Activated CD4-positive, alpha-beta T cell treated with anti-CD3 and anti-CD28 coated beads, Interleukin-2, Interleukin-4, amounts not matched to agents 100 ng/mL and 50 ng/mL, durations not matched to agents 16 hours and 8 hours (primary cell): Measurements from ENCODE around the gene IL20RB.
"Not testable (repeated sequence)": the region's sequence is repeated elsewhere in the genome, so short reads cannot be mapped to it uniquely, and the experiment has no call there.

Experiments used
- DNase-seq: peaks from one replicate; pipeline ENCODE4 v3.0.0-alpha.2; 2020; ENCODE audit warnings: low spot score

Gene IL20RB

GRCh38 chr3:136946978-136947377 lies 10.8 kb upstream of the IL20RB start:
- DNase-seq: no peak

DNA sequence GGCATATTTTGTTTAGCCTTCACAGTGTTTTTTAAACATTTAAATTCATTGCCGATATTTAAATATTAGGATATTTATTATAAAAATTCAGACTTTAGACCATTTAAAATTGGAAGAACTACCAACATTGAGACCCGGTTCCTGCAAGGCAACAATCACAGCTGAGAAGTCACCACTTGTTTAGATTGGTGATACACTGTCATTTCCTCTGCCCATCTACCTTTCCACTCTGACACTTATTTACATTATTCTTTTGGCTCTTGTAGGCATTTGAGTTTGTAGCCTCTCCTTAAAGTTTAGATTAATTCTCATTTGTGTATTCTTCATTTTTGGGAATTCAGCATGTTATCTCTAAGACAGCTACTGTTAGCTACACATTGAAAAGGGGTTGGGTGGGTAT lies 10.3 kb upstream of the IL20RB start:
- DNase-seq: no peak

DNA sequence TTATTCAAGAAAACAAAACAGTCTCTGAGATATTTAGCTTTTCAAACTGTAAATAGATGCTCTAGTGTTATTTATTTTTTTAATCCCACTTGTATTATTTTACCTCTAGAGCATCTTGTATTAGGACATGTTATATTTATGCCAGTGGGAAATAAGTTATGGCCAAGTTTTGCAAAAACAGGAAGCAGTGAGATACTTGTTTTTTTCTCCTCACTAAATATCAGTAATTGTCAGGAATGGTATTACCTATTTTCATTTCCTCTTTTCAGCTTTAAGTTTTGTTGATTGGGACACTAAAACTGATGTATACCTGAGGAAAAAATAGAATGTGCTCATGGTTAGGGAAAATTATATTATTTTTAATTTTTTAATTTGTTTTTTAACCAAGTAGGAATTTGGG lies 8.6 kb upstream of the IL20RB start:
- DNase-seq: no peak

GRCh38 chr3:136949708-136950107 lies 8.1 kb upstream of the IL20RB start:
- no peak for DNase-seq

DNA sequence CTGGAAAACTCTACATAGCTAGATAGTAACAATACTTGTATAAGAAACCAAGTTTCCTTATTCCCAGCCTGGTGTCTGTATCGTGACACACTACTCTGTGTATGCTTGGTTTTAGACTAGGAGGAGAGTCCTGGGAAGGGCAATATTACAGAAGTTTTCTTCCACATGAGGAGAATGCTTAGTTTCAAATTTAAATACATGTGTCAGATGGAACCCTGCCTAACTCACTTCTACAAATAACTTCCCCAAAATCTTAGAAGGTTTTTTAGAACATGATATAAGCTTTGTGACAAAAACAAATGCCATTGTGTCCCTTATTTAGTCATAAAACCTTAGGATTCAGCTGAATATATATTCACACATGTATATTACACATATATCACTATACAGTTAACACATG lies 7.2 kb upstream of the IL20RB start:
- no peak for DNase-seq

DNA sequence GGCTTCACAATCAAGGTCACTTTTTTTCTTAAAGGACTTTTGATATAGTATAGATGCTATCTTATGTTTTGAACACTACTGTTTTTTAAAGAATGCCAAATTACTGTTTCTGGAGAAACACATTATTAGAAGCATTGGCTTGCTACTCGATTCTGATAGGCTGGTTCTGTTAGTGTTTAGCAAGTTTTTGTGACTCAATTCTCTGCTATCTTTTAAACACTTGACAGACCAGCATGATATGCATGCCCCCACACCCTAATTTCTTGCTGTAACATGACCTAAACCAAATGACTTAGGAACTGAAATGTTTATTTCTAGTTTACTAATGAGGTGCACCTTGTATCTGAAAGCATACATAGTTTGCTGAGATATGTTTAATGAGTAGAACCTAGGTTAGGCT lies 5.5 kb upstream of the IL20RB start:
- no peak for DNase-seq

DNA sequence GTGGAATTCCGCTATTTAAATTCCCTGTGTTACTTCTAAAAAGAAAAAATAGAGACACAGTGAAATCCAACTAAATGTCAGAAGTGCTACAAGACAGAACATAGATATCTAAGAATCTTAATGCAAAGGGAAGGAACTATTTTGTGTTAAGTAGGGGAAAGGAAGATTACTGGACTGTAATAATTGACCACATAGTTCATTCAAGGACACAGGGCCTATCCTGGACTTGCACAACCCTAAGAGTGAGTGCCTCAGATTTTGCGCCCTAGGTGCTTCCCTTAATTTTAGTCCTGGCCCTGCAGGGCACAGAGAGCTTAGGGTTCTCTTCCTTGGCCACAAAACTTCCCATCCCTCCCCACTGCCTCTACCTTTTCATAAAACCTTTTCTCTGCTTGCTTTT lies 3.5 kb upstream of the IL20RB start:
- DNase-seq: no peak

DNA sequence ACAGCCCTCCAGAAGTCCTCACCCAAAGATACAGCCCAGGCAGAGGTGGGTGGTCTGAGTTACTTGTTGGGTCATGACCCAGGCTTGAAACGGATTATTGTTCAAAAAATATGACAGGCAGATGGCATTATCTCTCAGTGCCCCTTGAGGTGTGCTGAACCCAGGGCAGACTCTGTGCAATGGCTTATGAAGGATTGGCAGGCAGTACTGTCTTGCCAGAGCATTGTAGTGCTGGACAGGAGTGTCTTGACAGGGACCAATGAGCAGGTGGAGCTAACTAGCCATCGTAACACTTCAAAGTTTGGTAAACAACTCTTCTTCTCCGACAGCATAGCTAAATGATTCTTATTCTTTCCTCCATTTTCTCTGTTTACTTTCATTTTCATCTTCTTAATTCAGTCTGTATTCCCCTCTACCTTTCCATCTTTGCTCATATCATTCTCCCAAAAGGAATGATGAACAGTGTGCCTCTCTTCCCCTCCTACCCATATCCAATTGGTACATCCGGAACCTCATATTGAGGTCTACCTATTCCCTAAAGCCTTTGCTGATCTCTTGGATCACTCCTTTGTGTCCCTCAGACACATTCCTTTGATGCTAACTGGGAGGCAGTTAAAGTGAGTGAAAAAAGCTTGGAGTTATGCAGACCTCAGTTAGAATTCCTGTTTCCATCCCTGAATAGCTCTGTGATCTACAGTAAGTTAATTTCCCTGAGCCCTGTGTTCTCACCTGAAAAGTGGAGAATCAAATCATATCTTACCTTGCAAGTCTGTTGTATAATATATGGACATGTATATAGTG lies 2.6 kb upstream of the IL20RB start:
- DNase-seq: no peak

DNA sequence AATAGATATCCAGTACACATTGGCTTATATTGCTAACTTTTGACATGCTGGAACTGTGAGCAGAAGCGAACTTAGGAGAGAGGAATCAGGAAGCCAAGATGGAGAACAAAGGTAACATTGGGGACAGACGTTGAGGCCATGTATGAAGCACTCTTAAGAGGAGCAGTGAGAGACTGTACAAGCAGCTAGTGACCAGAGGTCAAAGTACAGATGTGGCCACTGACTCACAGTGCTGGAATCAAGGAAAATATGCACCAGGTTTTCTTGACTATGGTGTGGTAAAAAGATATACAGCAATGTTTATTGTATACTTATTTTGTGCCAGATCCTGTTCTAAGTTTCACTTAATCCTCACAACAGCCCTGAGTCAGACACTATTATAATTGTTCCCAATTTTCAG lies 2.0 kb upstream of the IL20RB start:
- no peak for DNase-seq

GRCh38 chr3:136956971-136957370 lies 812 bp upstream of the IL20RB start:
- DNase-seq: no peak

DNA sequence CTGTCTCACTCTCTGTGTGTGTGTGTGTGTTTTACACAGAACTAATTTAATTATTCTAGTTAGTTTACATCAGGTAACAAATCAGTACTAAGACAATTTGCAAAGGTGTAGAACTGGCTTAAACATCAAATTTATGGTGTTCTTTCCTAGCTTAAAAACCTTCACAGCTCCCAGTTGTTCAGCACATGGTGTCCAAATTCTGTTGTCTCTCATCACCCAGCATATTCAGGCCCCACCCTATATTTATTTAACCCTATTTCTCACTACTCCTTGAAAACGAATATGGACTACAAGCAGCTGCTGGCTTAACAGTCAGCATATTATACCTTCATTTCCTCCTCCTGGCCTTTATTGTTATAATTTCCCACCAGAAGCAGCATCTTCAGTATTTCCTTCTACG lies 1.2 kb downstream of the IL20RB start:
- DNase-seq: no peak

DNA sequence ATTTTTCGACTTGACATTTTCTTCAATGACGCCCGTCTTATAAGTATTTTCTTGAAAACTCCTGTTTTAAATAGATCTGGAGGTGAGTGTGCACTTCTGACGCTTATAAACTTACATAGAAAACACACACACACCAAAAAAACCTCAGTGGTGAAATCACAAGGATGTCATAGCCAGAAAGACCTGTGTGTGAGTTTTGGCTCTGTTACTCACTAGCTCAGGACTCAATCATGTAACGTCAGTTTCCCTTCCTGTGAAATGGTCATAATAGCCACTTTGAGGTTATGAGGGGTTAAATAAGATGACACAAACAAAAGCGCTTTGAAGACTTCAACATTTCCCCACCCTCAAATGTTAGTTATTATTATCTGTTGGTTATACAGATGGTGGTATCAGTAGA lies 1.8 kb downstream of the IL20RB start:
- DNase-seq: peak; percentile 2

GRCh38 chr3:136960838-136961836 lies 3.4 kb downstream of the IL20RB start:
- DNase-seq: no peak

GRCh38 chr3:136962927-136963326 lies 5.1 kb downstream of the IL20RB start:
- no peak for DNase-seq

GRCh38 chr3:136969539-136969938 lies 11.8 kb downstream of the IL20RB start:
- not testable (repeated sequence) for DNase-seq

- no peak for DNase-seq
Observed at GRCh38 chr3:136973352-136973751, 15.6 kb downstream of the IL20RB start.

GRCh38 chr3:136974670-136975069 lies 16.9 kb downstream of the IL20RB start:
- DNase-seq: no peak

- no peak for DNase-seq
Observed at GRCh38 chr3:136979204-136979603, 21.4 kb downstream of the IL20RB start.

DNA sequence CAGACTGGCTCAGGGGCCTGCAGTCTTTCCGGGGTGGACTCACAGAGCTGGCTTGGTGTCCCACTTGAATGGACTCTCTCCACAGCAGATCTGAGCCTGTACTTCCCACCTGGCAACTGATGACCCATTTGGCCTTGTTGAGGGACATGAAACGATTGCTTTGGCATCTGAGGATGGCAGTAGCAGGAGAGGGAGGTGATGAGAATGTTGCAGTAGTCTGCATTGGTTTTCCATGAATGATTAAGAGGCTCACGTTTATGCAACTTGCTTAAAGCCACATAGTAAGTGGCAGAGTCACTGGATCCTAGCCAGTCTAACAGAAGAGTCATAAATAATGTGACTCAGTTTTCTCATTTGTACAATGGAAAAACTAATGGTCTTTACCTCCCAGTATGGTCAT lies 21.9 kb downstream of the IL20RB start:
- no peak for DNase-seq

DNA sequence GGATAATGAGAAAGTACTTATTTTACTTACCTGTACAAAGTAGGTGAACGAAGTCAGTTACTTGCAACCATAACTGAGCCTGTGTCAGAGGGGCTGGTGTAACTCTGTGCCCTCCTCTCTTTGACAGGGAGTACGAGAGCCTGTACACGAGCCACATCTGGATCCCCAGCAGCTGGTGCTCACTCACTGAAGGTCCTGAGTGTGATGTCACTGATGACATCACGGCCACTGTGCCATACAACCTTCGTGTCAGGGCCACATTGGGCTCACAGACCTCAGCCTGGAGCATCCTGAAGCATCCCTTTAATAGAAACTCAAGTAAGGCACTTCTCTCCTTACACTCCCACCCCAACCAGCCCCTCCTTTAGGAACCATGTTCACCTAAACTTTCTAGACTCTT lies 24.2 kb downstream of the IL20RB start:
- DNase-seq: no peak

DNA sequence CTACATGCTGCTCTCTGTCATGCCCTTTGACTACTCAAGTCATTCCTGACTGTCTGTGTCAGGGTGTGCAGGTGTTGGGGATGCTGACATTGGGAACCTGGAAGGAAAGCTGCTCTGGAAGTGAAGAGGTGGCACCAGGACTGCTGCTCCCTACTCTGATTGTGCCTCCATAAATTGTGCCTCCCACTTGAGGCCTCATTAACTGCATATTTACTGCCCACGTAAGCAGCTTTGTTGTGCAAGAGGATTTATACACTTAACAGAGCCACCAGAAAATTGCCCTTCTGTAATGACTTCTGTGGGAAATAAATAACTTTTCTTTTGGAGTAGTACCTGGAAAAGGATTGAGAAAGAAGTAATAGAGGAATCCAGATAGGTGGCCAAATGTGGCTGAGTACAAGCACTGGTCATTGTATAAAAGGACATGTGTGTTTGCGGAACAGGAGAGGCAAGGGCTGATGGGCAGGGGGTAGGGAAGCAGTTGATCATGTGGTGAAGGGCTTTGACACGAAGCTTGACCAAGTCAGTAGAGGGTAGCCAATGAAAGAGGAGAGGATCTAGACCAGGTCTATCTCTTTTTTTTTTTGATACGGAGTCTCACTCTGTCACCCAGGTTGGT lies 24.8 kb downstream of the IL20RB start:
- no peak for DNase-seq

DNA sequence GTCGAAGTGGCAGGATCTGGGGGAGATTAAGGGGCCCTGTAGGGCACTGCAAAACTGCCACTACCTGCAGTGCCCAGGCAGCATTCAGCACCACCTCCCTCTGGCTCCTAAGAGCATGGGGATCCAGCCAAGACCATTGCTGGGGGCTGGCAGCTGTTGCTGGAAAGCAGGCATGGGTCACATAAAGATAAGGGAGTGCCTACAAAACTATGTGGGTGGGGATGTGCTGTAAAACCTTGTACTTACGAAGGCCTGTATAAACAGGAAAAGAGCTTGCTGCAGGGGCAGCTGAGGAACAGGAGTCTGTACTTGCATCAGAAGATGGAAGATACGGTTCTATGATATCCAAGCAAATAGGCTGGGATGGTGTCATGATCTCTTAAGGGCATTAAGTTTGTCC lies 27.1 kb downstream of the IL20RB start:
- DNase-seq: no peak
